ENCODE measurements around the gene MBNL2.
A peak's percentile ranks its signal among the peaks of the same experiment; 100 is the strongest.

Gene MBNL2

DNA sequence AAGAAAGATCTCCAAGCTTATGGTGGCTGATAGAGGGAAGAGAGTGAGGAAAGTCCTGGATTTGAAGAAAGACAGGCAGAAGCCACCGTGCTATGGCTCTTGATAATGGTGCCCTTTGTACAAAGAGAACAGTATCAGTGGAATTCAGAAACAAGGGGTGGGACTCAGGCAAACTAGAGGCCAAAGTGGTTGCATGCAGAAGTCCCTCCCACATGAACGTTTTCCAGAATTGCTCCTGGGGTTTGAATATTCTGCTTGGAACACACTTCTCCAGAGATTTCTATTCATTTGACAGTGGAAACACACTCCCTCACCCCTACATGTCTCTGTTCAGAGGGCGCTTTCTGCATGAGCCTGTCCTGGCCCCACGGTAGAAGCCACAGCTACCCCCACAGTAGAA lies 10.1 kb upstream of the MBNL2 start:
- DNase-seq (ENCODE audit: low read depth): no peak

DNA sequence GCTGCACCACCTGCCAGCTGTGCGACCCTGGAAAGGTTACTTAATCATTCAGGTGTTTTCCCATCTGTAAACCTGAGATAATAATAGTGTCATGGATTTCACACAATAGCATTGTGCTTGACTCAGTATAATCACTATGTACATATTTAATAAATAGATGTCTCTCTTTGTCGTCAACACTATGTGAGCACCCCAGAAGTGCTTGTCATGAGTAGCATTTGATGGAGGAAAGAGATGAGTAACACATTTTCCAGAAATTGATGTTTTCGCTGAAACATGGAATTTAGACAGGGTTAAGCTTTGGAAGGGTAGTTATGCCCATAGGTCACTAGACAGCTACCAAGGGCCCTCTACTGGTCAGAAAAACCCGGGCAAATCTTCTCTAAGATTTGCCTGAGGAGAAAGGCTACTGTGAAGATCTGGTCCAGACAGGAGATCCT lies 9.5 kb upstream of the MBNL2 start:
- no peak for DNase-seq (ENCODE audit: low read depth)

DNA sequence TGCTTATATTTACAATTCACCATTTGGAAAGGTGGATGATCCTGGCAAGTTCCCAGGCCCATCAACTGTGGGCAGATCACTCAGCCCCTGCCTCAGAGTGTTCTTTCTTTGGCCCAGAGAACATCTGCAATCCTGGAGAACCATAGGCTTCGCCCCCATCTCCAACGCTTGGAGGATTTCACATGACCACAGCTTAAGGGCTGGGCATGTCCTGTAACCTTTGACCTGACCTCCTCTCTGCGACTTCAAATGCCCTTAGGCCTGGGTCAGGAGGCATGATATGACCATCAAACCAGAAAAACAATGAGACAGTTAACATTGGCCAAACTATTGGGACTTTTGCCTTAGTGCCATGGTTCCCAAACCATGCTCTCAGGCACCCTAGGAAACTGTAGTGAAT lies 7.2 kb upstream of the MBNL2 start:
- DNase-seq (ENCODE audit: low read depth): no peak

DNA sequence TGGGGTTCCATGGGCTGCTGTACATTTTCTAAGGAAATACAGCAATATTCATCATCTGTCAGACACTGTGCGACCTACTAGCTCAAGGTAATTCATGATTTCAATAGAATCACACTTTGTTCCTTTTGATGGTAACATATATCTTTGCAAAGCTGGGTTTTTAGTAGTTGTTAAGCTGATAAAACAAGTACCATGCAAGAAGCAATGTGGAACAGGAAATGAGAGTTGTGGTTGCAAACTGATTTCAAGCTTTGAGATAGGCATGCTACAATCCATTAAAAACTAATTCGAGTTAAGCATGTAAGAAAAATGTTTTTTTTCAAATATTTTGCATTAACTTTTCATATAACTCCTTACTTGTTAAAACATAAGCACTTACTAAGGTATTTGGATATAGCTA lies 6.8 kb upstream of the MBNL2 start:
- DNase-seq (ENCODE audit: low read depth): no peak

DNA sequence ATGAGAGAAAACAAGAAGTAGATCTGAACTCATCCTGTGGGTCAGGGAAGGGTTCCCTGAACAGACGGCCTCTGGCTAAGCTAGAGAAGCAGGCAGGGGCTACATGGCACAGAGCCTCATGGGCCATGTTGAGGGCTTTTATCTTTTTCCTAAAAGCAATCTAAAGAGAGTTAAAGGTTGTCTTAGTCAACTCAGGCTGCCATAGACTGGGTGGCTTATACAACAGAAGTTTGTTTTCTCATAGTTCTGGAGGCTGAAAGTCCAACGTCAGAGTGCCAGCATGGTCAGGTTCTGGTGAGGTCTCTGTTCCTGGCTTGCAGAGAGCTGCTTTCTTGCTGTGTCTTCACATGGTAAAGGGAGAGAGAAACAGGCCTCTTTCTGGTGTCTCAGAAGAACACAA lies 2.9 kb upstream of the MBNL2 start:
- DNase-seq (ENCODE audit: low read depth): no peak

DNA sequence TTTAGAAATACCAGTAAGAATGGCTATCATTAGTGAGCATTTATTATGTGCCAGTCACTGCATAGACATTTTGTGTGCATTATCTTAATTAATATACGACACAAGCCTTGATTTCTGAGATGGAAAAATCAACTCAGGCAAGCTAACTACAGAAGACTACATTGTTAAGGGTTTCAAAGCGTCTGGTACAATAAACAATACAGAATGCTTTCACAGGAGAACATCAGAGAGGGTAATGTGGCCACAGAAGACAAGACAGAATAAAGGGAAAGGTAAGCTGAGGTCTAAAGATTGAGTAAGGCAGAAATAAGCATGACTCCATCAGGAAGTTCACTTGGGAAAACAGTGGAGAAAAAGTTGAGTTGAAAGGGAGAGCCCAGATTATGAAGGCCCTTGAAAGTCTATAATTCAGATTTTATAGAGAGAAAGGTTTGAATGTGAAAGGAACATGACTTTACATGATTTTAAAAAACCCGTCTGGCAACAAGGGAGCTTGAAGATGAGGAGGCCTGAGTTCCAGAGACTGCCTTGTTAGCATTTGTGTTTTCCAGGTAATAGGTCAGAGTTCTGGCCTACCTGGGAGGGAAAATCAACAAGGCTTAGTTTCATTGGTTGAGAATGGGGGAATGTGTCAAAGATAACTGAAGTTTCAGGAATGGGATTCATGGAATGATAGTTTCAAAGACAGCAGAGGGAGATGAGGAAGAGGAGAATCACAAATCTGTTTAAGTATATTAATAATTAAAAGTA lies 1.8 kb upstream of the MBNL2 start:
- no peak for DNase-seq (ENCODE audit: low read depth)

DNA sequence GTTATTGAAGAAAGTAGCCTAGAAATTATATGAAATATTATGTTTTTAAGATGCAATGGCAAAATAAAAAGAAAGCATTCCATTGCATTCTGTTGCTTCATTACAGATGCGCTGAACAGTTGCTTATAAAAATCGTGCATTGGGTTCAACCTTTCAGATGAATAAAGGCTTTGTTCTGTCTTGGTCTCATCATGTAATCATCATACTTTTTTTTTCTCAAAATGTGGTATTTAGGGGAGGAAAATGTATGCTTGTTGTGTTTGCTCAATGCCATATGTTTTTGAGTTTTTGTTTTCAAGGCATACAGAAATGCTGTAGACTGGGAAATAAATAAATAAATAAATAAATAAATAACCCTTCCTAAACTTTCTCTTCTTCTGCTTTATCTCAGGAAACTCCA lies 1.1 kb upstream of the MBNL2 start:
- no peak for DNase-seq (ENCODE audit: low read depth)

DNA sequence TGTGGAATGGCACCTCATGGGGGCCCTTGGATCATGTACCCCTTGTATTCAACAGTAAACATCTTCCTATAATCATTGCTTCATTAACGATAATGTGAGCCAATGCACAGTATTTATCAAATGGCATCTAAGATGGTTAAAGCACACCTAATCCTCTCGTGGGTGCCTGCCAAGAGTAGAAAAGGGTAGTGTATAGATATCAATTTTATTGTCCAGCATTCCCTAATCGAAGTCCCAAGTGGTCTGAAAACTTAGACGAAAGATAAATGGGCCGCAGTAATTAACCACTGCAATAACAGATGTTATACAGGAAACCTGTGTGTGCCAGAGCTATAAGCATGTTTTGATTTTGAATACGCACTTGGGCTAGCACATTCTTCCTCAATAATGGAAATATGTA lies 667 bp upstream of the MBNL2 start:
- no peak for DNase-seq (ENCODE audit: low read depth)

DNA sequence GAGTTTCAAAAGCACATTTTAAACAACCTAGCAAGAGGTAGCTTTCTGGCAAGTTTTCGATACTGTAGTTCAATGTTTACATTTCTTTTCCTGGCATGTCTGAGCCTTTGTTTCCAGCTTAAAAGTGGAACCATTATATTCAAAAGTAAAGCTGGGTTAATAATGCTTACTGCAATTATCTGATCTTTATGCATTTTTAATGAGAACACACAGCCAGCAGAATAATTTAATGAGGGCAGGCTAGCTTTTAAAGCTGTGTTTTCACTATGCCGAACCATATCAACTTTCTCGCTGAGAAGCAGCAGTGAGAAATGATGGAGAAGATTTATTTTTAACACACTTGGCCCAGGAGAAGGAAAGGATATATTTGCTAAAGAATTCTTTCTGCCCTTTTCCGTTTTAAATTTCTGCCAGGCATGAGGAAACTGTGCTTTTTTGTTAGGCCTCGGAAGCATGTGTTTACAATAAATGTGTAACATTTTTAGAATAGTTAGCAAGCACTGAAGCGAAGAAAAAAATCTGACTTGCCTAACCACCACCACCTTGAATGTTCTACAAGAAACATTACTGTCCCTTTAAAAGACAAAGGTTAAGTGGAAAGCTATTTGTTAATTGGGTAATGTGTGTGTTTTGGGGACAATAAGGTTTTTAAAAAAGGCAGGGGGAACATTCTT lies 1.0 kb downstream of the MBNL2 start:
- no peak for DNase-seq (ENCODE audit: low read depth)

DNA sequence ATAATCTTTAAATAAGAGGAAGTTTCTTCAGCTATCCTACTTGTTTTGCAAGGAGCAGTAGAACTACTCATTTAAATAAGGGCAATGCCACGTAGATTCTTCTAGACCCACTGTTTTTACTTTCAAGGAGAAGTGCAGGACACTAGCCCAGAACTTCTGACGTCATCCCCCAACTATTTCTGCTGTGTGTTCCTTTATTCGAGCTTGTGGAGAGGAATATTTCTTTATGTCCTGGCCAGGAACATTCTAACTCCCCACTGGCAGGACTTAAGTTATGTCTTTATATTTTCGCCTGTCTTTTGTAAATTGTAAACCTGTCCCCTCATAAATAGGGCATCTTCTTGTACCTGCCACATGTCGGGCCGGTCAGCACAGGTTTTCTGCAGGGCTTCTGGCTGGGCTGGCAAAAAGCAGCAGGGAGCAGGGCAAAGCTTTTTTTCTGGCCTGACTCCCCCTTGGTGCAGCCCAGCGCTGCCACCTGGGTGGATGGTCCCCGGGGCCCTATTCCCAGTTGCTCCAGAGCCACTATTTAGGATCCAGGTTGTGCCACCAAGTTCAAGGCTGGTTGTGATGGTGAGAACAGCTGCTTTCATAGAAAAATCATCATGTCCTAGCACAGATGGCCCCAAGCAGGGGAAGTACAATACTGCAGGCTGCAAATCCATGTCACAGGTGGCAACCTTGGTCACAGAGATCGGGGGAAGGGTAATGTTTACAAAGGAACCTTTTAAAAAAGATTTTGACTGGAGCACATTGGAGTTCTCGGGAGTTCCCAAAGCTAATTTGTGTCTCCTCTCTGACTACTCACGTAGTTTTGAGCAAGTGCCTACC lies 1.8 kb downstream of the MBNL2 start:
- no peak for DNase-seq (ENCODE audit: low read depth)

DNA sequence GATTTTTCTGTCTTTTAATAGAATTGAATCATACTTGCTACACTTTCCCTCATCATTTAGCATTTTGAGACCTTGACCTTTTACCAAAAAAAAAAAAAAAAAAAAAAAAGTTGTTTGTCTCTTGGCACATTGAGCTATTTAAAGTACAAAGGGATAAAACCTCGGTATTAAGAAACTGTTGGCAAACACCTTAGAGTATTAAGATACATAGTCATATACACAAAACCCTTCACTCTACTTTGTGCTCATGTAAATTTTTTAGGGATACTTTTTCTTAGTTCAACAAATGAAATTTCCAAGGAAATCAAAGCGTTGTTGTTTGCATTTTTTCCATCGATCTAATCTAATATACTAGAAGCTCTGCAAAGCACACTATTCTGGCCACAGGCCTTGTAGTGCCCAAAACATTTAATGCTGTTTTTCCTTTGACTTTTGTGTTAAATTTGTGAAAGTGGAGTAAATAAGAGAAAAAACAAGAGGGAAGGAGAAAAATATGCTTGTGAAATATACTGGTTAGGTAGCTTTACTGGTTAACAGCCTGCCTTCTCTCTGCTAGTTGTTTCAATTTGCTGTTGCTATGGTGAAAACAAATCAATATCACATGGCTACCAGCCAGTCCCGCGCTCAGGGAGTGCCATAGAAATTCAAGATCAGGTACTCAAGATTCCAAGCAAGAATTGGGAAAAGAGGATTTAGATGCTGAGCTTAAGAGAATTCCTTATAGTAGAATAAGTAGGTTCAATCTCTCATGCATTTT lies 2.6 kb downstream of the MBNL2 start:
- DNase-seq (ENCODE audit: low read depth): no peak

DNA sequence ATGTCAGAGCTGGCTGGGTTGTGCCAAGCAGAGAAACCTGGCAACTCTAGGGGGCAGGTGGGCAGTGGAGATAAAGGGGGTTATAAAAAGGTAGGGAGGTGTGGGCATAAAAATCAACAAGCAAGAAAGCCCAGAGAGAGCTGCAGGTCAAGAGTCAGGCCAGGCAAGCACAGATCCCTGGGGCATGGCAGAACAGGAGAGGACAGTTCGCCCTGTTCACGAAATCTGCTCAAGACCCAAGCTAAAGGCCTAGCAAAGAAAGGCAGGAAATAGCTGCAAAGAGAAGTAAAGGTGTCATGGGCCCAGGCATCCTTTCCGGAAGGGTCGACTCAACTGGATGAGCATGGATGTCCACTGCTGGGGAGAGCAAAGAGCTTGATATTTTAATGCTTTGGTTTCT lies 3.4 kb downstream of the MBNL2 start:
- no peak for DNase-seq (ENCODE audit: low read depth)

DNA sequence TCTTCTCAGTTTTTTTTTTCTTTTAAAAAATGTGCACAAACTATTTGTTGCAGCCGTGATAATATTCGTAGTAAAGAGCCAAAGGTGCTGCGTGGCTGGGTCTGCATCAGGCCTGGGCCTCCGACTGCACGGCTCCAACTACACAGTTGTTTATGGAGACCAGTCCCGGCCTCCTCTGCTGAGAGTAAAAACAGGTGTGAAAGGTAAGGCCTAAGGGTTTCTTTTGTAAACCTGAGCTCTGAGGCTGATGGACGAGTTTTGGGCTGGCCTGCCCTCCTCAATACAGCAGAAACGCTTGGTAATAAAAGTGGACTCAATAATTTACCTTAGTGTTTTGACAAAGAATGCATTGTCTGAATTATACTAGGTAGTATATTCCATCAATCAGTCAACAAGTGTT lies 3.9 kb downstream of the MBNL2 start:
- no peak for DNase-seq (ENCODE audit: low read depth)

DNA sequence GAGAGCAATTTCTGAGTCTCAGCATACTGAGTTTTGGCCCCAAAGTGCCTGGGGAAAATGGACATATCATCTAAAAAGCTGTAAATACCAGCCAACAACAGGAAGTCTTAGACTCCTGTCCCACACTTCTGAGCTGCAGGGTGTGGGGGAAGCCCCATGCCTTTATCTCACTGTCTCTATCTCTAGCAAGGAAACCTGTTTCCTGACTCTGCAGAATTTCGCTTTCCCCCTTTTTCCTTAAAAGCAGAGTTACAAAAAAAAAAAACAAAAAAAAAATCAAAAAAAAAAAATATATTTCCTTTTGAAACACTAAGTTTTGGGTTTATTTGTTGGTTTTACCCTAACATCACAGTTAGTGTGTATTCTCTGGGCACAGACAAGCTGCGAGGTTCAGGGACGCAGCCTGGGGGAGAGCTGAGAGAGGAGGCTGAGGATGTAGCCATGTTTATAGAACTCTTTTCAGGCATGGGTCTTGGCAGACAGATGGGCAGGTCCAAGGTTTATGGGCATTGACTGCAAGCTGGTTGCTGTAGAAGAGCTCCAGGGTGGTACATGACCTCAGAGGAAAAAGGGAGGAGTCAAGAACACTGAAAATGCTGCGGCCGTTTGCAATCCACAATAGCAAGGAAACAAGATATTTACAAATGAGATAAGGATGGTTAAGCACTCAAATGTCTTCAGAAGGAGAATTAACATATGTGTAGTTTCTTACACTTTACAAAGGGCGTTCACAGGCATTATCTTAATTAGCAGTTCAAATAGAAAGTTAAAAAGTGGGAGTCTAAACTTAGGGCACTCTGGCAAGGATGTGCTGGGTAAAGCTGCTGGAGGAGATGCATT lies 4.9 kb downstream of the MBNL2 start:
- peak; percentile 21 for DNase-seq (ENCODE audit: low read depth)

DNA sequence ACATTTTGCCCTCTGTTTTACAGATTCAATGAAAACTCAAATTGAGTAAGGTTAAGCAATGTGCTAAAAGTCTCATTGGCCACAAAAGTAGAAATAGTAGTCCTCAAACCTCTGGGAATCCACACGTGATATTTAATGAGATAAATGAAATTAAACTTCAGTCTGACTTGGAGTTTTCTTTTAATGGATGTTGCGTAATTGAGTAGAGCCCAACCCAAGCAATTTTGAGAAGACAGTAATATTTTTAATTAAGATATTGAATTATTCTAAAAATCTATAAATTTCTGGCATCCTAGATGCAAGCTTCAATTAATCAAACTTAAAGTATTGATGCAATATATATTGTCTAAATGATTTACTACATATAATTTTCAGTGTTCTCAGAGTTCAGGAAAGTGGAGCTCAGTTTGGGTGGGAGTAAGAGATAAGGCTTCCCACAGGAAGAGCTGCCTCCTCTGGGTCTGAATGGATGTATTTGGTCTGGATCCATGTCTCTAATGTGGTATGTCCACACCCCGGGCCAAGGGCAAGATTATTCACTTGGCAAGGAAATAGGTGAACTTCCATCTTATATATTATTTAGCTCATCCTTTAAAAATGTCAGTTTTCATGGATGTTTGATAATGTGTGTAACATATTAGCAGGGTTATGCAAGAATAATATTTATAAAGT lies 6.9 kb downstream of the MBNL2 start:
- no peak for DNase-seq (ENCODE audit: low read depth)

DNA sequence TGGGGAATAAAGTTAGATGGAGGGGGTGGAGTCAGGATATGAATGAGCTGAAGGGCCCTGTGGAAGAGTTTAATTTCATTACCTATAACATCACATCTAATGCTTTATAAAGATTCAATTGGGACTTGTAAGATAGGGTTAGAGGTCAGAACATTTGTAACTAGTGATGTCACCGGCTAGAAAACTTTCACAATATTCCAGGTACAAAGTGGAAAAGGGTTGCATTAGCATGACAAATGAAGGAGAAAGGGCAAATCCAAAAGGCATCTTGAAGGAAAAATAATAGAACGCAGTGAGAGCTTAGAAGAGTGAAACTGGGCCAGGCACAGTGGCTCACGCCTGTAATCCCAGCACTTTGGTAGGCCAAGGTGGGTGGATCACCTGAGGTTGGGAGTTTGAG lies 7.6 kb downstream of the MBNL2 start:
- DNase-seq (ENCODE audit: low read depth): no peak

DNA sequence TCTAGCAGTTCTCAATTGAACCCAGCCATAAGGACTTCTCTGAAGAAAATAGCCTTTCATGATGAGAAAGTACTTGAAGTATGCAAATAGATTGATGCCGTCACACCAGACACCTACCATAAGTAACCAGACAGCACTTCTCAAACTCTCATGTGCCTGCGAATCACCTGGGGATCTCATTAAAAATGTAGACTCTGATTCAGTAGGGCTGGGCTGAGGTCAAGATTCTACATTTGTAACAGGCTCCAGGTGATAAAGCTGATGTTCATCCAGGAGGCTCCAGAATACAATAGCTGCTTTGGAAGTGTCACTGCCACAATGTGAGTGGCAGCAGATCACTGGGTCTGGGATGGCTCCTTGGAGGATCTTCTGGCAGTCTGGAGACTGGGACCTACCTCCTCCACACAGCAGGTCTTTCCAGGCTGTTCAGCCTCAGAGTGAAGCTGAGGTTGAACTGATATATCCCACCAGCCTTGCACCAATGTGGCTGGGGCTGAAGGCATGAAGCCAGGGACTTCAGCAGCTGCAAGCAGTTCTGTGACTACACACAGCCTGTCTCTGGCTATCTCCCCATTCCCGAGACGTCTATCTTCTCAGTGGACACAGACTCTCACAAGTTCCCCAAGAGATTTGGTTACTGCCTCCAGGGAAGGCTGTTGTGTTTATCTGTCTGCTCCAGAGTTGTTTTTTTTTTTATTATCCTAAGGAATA lies 9.1 kb downstream of the MBNL2 start:
- DNase-seq (ENCODE audit: low read depth): no peak

DNA sequence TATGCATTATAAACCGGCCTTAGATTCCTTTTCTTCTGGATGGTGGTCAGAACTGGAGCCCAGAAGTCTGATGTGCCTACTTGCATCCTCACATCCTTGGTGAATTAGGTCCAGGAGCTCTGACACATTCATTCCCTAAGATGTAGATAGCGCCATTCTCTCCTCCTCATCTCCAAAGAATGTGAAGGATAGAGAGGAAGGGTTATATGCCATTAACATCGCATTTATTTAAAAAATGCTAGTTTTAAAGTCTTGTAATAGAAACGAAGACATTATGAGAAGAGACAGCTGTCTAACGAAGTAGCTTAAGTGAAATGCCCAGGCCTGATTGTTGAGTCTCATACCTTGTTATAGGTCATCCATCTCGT lies 9.7 kb downstream of the MBNL2 start:
- no peak for DNase-seq (ENCODE audit: low read depth)

DNA sequence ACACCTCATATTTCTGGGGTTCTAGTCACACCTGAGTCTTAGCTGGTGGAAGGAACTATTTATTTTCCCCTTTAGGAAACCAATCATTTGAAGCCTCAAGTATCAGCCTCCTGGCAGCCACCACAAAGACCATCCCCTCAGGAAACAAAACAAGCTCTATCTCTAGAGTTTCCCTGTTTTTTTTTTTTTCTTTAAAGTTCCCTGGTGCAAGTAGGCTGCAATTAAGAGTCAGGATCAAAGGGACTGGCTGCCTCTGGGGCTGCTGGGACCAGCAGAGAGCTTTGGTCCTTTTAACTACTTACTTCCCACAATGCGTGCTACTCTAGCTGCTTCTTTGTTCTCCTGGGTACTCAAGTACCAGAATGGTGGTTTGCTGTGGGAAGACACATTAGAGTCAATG lies 11.4 kb downstream of the MBNL2 start:
- DNase-seq (ENCODE audit: low read depth): no peak

DNA sequence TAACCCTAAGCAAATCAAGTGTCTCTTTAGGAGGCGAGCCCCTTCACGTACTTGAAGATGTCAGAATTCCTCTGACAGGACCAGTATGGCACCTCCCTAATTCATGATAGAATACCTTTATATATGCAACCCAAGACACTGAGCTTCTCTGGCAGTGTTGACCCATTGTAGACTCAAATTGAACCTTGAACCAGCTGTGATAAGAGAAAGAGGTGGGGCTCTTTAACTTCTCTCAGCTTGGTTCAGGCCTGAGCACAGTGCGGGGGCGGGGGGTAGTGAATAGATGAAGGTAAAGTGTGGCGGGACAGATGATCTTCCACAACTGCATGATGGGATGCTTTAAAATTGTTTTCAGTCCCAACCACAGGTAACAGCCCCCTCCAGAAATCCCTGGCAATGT lies 12.1 kb downstream of the MBNL2 start:
- no peak for DNase-seq (ENCODE audit: low read depth)
